IMR-90 (cell line): ENCODE results near the gene CENPP. TPM values are rescaled to one million over a fixed set of nuclear protein-coding genes. Genes with fewer than 3 reads are reported as not detected.
A peak's percentile ranks its signal among the peaks of the same experiment; 100 is the strongest.

Experiments
- ATAC-seq: fragments of 200-7000 bp; cut with Tn5 transposase; 2 replicates; pipeline ENCODE4 v1.9.1; 2020; ENCODE audit warnings: low read depth, mild to moderate bottlenecking, moderate library complexity
- BruUV-seq: library from RNA; stranded (reverse); fragments of 400-500 nt; replicated peaks from 2 replicates; lab custom pipeline; 2021; lab: Mats Ljungman, UMichigan
- CTCF ChIA-PET: fragments of 300-600 bp; formaldehyde crosslinking; extraction: SDS; loops from one replicate; lab custom pipeline; 2021; ENCODE audit warnings: antibody characterized with exemption; lab: Yijun Ruan, JAX
- POLR2A ChIA-PET: fragments of 300-600 bp; sonication (Branson Sonifier 250); formaldehyde crosslinking; loops from one replicate; lab custom pipeline; 2022; ENCODE audit warnings: antibody characterized with exemption; ENCODE audit not compliant: unreplicated experiment; lab: Charles Lee
- DNase-seq: peaks from one replicate; pipeline ENCODE4 v3.0.0; 2013
- H2AFZ ChIP-seq: replicated peaks from 2 replicates; pipeline ENCODE3; 2013; ENCODE audit warnings: low read length, mild to moderate bottlenecking; ENCODE audit not compliant: poor library complexity
- H2AK5ac ChIP-seq: 2 replicates; pipeline ENCODE4 v1.6.1; 2013; ENCODE audit warnings: low read depth, low read length, inconsistent platforms
- H2AK9ac ChIP-seq: replicated peaks from 2 replicates; pipeline ENCODE3; 2013; ENCODE audit warnings: mild to moderate bottlenecking, low read depth, low read length, moderate library complexity; ENCODE audit not compliant: poor library complexity
- H2BK120ac ChIP-seq: 2 replicates; pipeline ENCODE4 v1.6.1; 2013; ENCODE audit warnings: low read depth, low read length, inconsistent platforms
- H2BK15ac ChIP-seq: 3 replicates; pipeline ENCODE4 v1.6.1; 2013; ENCODE audit warnings: low read depth, low read length, inconsistent platforms
- H2BK20ac ChIP-seq: 2 replicates; pipeline ENCODE4 v1.6.1; 2013; ENCODE audit warnings: low read depth, mild to moderate bottlenecking, inconsistent platforms, low read length, moderate library complexity
- H2BK5ac ChIP-seq: 2 replicates; pipeline ENCODE4 v1.6.1; 2013; ENCODE audit warnings: mild to moderate bottlenecking, low read depth, low read length, inconsistent platforms; ENCODE audit not compliant: poor library complexity, severe bottlenecking
- H3K14ac ChIP-seq: replicated peaks from 2 replicates; pipeline ENCODE4 v1.6.1; 2013; ENCODE audit warnings: low read depth, low read length, inconsistent platforms
- H3K18ac ChIP-seq: 2 replicates; pipeline ENCODE4 v1.6.1; 2013; ENCODE audit warnings: low read depth, low read length, control low read depth
- H3K23ac ChIP-seq: 2 replicates; pipeline ENCODE4 v1.6.1; 2013; ENCODE audit warnings: low read depth, low read length, inconsistent platforms
- H3K27ac ChIP-seq: 2 replicates; pipeline ENCODE4 v1.5.1; 2013; ENCODE audit warnings: mild to moderate bottlenecking, control low read depth, low read length; ENCODE audit not compliant: insufficient read depth
- H3K27me3 ChIP-seq: 2 replicates; pipeline ENCODE4 v1.6.1; 2013; ENCODE audit warnings: low read length; ENCODE audit not compliant: control insufficient read depth, insufficient read depth
- H3K36me3 ChIP-seq: 2 replicates; pipeline ENCODE4 v1.6.1; 2013; ENCODE audit warnings: low read length, mixed read lengths; ENCODE audit not compliant: control insufficient read depth, insufficient read depth
- H3K4ac ChIP-seq: 2 replicates; pipeline ENCODE4 v1.6.1; 2013; ENCODE audit warnings: low read depth, low read length, inconsistent platforms
- H3K4me1 ChIP-seq: 2 replicates; pipeline ENCODE4 v1.6.1; 2013; ENCODE audit warnings: low read length, mixed read lengths; ENCODE audit not compliant: control insufficient read depth, insufficient read depth
- H3K4me2 ChIP-seq: 2 replicates; pipeline ENCODE4 v1.6.1; 2013; ENCODE audit warnings: low read depth, mild to moderate bottlenecking, control low read depth, low read length, moderate library complexity
- H3K4me3 ChIP-seq: 2 replicates; pipeline ENCODE4 v1.5.1; 2013; ENCODE audit warnings: low read depth, mild to moderate bottlenecking, control low read depth, low read length, moderate library complexity; ENCODE audit not compliant: insufficient read depth
- H3K56ac ChIP-seq: 2 replicates; pipeline ENCODE4 v1.6.1; 2013; ENCODE audit warnings: low read length, inconsistent platforms; ENCODE audit not compliant: insufficient read depth; ENCODE audit errors: extremely low read depth
- H3K79me1 ChIP-seq, 2 experiments: 2 replicates each; pipeline ENCODE4 v1.6.1; 2013; ENCODE audit warnings: low read length in 2 of 2, inconsistent platforms in 1 of 2, low read depth in 1 of 2
- H3K9ac ChIP-seq: 2 replicates; pipeline ENCODE4 v1.6.1; 2013; ENCODE audit warnings: low read depth, low read length, control low read depth
- H3K9me1 ChIP-seq: 2 replicates; pipeline ENCODE4 v1.6.1; 2013; ENCODE audit warnings: low read length, inconsistent platforms; ENCODE audit not compliant: insufficient read depth
- H3K9me3 ChIP-seq: 2 replicates; pipeline ENCODE4 v1.6.1; 2013; ENCODE audit warnings: low read length; ENCODE audit not compliant: control insufficient read depth, insufficient read depth
- H4K20me1 ChIP-seq: 2 replicates; pipeline ENCODE4 v1.6.1; 2013; ENCODE audit warnings: low read length, inconsistent platforms; ENCODE audit not compliant: insufficient read depth
- H4K5ac ChIP-seq: 2 replicates; pipeline ENCODE4 v1.6.1; 2013; ENCODE audit warnings: mild to moderate bottlenecking, low read depth, low read length, control low read depth
- H4K8ac ChIP-seq, 2 experiments: 2 replicates each; pipeline ENCODE4 v1.6.1; 2013; ENCODE audit warnings: low read depth in 2 of 2, low read length in 2 of 2, control low read depth in 1 of 2, inconsistent platforms in 1 of 2
- H4K91ac ChIP-seq: 2 replicates; pipeline ENCODE4 v1.6.1; 2013; ENCODE audit warnings: low read depth, low read length, inconsistent platforms; ENCODE audit not compliant: insufficient read depth
- BHLHE40 ChIP-seq: fragments of 150-350 bp; IDR thresholded peaks from 2 replicates; pipeline ENCODE4 v1.6.1; 2016; ENCODE audit warnings: mild to moderate bottlenecking, low read depth, low read length
- CEBPB ChIP-seq: IDR thresholded peaks from 2 replicates; pipeline ENCODE4 v1.6.1; 2012; ENCODE audit warnings: low read depth, low read length, improper control_type of control experiment
- CHD1 ChIP-seq: IDR thresholded peaks from 2 replicates; pipeline ENCODE4 v1.6.1; 2012; ENCODE audit warnings: low read depth, low read length, improper control_type of control experiment
- ELK1 ChIP-seq: fragments of 150-350 bp; IDR thresholded peaks from 2 replicates; pipeline ENCODE4 v1.6.1; 2016; ENCODE audit warnings: low read depth, mild to moderate bottlenecking, low read length, moderate library complexity, borderline replicate concordance
- FOS ChIP-seq: fragments of 150-350 bp; IDR thresholded peaks from 2 replicates; pipeline ENCODE4 v1.6.1; 2016; ENCODE audit warnings: low read depth, low read length
- MAFK ChIP-seq: IDR thresholded peaks from 2 replicates; pipeline ENCODE4 v1.6.1; 2012; ENCODE audit warnings: low read depth, low read length, improper control_type of control experiment
- MAZ ChIP-seq: IDR thresholded peaks from 2 replicates; pipeline ENCODE4 v1.6.1; 2012; ENCODE audit warnings: low read depth, mild to moderate bottlenecking, low read length, improper control_type of control experiment, moderate library complexity, borderline replicate concordance
- MXI1 ChIP-seq: IDR thresholded peaks from 2 replicates; pipeline ENCODE4 v1.6.1; 2012; ENCODE audit warnings: low read depth, mild to moderate bottlenecking, low read length, moderate library complexity, borderline replicate concordance
- NFE2L2 ChIP-seq: fragments of 150-350 bp; IDR thresholded peaks from 2 replicates; pipeline ENCODE4 v1.6.1; 2016; ENCODE audit warnings: low read depth, mild to moderate bottlenecking, low read length
- POLR2A ChIP-seq: IDR thresholded peaks from 2 replicates; pipeline ENCODE4 v1.6.1; 2012; ENCODE audit warnings: mild to moderate bottlenecking, low read depth, low read length
- RAD21 ChIP-seq: IDR thresholded peaks from 2 replicates; pipeline ENCODE4 v1.6.1; 2012; ENCODE audit warnings: low read length, improper control_type of control experiment
- RCOR1 ChIP-seq: IDR thresholded peaks from 2 replicates; pipeline ENCODE4 v1.6.1; 2012; ENCODE audit warnings: mild to moderate bottlenecking, low read length, improper control_type of control experiment; ENCODE audit not compliant: insufficient replicate concordance
- RFX5 ChIP-seq: IDR thresholded peaks from 2 replicates; pipeline ENCODE4 v1.8.0; 2012; ENCODE audit warnings: low read depth, mild to moderate bottlenecking, low read length, moderate library complexity
- SMC3 ChIP-seq: fragments of 150-350 bp; IDR thresholded peaks from 2 replicates; pipeline ENCODE4 v1.6.1; 2016; ENCODE audit warnings: low read depth, mild to moderate bottlenecking, antibody characterized with exemption, low read length, moderate library complexity
- USF2 ChIP-seq: fragments of 150-350 bp; IDR thresholded peaks from 2 replicates; pipeline ENCODE4 v1.6.1; 2017; ENCODE audit warnings: mild to moderate bottlenecking, antibody characterized with exemption, low read length, low read depth
- WGBS, 2 experiments: methylation state at CpG; one replicate each; pipeline versions ENCODE4 v1.1.5 to v1.1.7; 2013; ENCODE audit warnings: missing lambda C conversion rate in 2 of 2; ENCODE audit not compliant: insufficient read length in 1 of 2; ENCODE audit errors: extremely low coverage in 2 of 2; 5-methylcytosine and 5-hydroxymethylcytosine counted together
- dilution Hi-C: fragments of 300-500 bp; cut with HindIII; formaldehyde crosslinking; loops from one replicate; pipeline ENCODE4 v1.14.3; 2018; ENCODE audit warnings: low sequenced_read_pairs; ENCODE audit not compliant: unreplicated experiment
- in situ Hi-C: fragments of 300-500 bp; cut with MboI; formaldehyde crosslinking; loops from 3 replicates; pipeline ENCODE4 v1.14.3; 2019; ENCODE audit warnings: low sequenced_read_pairs, inconsistent platforms, mixed read lengths
- intact Hi-C: fragments of 100-400 bp; cut with micrococcal nuclease; formaldehyde crosslinking; loops from 2 replicates; pipeline ENCODE4 v1.10.0; 2022
- polyA plus RNA-seq, 3 experiments: library from polyadenylated mRNA; depleted of rRNA; stranded (reverse); fragments of >200 nt; gene quantifications; 2 replicates each; pipeline ENCODE4 v1.2.3, GENCODE V29; 2012; ENCODE audit warnings: low replicate concordance in 1 of 3
- total RNA-seq: library from RNA; depleted of rRNA; stranded (reverse); fragments of >200 nt; gene quantifications from 2 replicates; pipeline ENCODE4 v1.2.3, GENCODE V29; 2012
- TF ChIP-seq, protein P1 (sequence below): conservative IDR thresholded peaks from 2 replicates; pipeline ENCODE4 v1.5.1; 2012; ENCODE audit warnings: mild to moderate bottlenecking, low read depth, low read length, improper control_type of control experiment

Gene CENPP
- total and polyA plus RNA-seq, 2 of the 4 experiments (the other 2 are of a cell fraction): 1.4 to 2.0 TPM

DNA sequence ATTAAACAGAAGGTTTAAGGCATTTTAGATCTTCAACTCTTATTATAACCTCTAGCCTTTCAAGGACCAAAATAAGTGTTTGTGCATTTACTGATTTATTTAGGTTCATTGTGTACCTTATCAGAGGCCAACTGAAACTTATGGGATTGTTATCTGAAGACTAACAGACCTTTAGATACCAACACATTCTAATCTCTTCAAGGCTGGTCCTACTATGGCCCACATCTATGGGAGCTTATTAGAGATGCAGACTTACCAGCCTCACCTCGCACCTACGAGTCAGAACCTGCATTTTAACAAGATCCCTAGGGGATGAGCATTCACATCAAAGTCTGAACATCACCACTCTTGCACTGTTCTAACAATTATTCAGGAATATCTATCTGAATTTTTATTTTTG is 34.2 kb upstream of the CENPP start:
- H2BK120ac ChIP-seq: no peak overlapping the region
- in situ Hi-C loops (loop anchor here (5.0 to 10.0 kb wide), 2 partner anchors 44 to 157 kb away; no protein-coding TSS in a partner anchor), dilution Hi-C loops (no loop called here), intact Hi-C loops (no loop called here)
- H3K9ac ChIP-seq: peak overlapping the region; percentile 59; the same call in 1 of the 2 replicates
- ChIA-PET CTCF (interaction anchor here (0.6 to 0.8 kb wide), 2 partner anchors 14 to 21 kb away, joined by 4 to 5 read pairs; no protein-coding TSS in a partner anchor), POLR2A (no interaction called here)
- peak overlapping the region; percentile 99 for H3K4me2 ChIP-seq
- no TSS peak for BruUV-seq
- H3K9me1 ChIP-seq: peaks cover 4% of the 10 kb centered on the region
- H4K8ac ChIP-seq: no peak overlapping the region; a peak in 1 of 4 replicates
- DNase-seq: no peak
- H3K27me3 ChIP-seq: no peaks in the 10 kb centered on the region
- peak overlapping the region; percentile 46 for H3K23ac ChIP-seq
- peak overlapping the region; percentile 31; the same call in 1 of the 2 replicates for H3K4me3 ChIP-seq
- no peak overlapping the region for H2AFZ ChIP-seq
- no peak for TF ChIP-seq USF2
- TF ChIP-seq MAFK: no peak
- TF ChIP-seq POLR2A: no peak
- no peak for TF ChIP-seq CEBPB
- no peak for TF ChIP-seq MXI1
- no peak for TF ChIP-seq MAZ
- TF ChIP-seq CHD1: no peak
- TF ChIP-seq RAD21: no peak
- TF ChIP-seq ELK1: no peak
- TF ChIP-seq FOS: no peak
- TF ChIP-seq RFX5: no peak
- no peak for TF ChIP-seq RCOR1
- TF ChIP-seq SMC3: no peak
- TF ChIP-seq NFE2L2: no peak
- TF ChIP-seq, protein P1, sequence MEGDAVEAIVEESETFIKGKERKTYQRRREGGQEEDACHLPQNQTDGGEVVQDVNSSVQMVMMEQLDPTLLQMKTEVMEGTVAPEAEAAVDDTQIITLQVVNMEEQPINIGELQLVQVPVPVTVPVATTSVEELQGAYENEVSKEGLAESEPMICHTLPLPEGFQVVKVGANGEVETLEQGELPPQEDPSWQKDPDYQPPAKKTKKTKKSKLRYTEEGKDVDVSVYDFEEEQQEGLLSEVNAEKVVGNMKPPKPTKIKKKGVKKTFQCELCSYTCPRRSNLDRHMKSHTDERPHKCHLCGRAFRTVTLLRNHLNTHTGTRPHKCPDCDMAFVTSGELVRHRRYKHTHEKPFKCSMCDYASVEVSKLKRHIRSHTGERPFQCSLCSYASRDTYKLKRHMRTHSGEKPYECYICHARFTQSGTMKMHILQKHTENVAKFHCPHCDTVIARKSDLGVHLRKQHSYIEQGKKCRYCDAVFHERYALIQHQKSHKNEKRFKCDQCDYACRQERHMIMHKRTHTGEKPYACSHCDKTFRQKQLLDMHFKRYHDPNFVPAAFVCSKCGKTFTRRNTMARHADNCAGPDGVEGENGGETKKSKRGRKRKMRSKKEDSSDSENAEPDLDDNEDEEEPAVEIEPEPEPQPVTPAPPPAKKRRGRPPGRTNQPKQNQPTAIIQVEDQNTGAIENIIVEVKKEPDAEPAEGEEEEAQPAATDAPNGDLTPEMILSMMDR: no peak
- TF ChIP-seq BHLHE40: no peak
- no CpG with 5 or more reads among the region's 2 CpGs for WGBS, 2 experiments
- 0 out of 2 replicates have a peak overlapping the region, but pooled peaks have one; percentile 5 for H3K14ac ChIP-seq
- H3K79me1 ChIP-seq: peaks cover 0 to 43% of the 10 kb centered on the region in 2 experiments; a peak in 3 of 4 replicates
- peaks cover 35% of the 10 kb centered on the region; the same call in 1 of the 2 replicates for H4K20me1 ChIP-seq
- peak overlapping the region; percentile 50; the same call in 1 of the 2 replicates for H3K56ac ChIP-seq
- ATAC-seq: no peak
- peak overlapping the region; percentile 24 for H2BK5ac ChIP-seq
- 0 out of 2 replicates have a peak overlapping the region, but pooled peaks have one; percentile 14 for H3K4ac ChIP-seq
- H3K36me3 ChIP-seq: peaks cover 7% of the 10 kb centered on the region
- H4K5ac ChIP-seq: peak overlapping the region; percentile 35; the same call in 1 of the 2 replicates
- H2AK9ac ChIP-seq: no peak overlapping the region
- H3K9me3 ChIP-seq: no peaks in the 10 kb centered on the region
- H2AK5ac ChIP-seq: no peak overlapping the region; the same call in 1 of the 2 replicates
- no peak overlapping the region for H3K18ac ChIP-seq
- H4K91ac ChIP-seq: no peak overlapping the region
- no peak overlapping the region for H2BK15ac ChIP-seq
- peaks cover 6% of the 10 kb centered on the region for H3K4me1 ChIP-seq
- no peak overlapping the region for H3K27ac ChIP-seq
- no peak overlapping the region for H2BK20ac ChIP-seq
